RWPE1 (cell line): ENCODE data around the gene PAMR1.
"Not testable (repeated sequence)": the region's sequence is repeated elsewhere in the genome, so short reads cannot be mapped to it uniquely, and the experiment has no call there.

Source experiments
- CTCF ChIA-PET: fragments of 350-600 bp; sonication (Branson Sonifier 250); formaldehyde crosslinking; extraction: SDS; loops from one replicate; lab custom pipeline; 2021; lab: Yijun Ruan, JAX
- POLR2A ChIA-PET: fragments of 400-600 bp; formaldehyde crosslinking; extraction: SDS; loops from one replicate; lab custom pipeline; 2020; ENCODE audit warnings: antibody characterized with exemption; ENCODE audit not compliant: low non-redundant PET; lab: Yijun Ruan, JAX
- DNase-seq: peaks from one replicate; pipeline ENCODE4 v3.0.0; 2012; ENCODE audit warnings: low spot score
- H3K27ac ChIP-seq: fragments of 450-650 bp; 2 replicates; pipeline ENCODE4 v1.5.1; 2017
- CTCF ChIP-seq: fragments of 450-650 bp; conservative IDR thresholded peaks from 2 replicates; pipeline ENCODE4 v1.5.1; 2017; ENCODE audit warnings: low read depth, mild to moderate bottlenecking

Gene PAMR1

GRCh38 chr11:35553831-35554230 lies 28.4 kb upstream of the PAMR1 start:
- ChIA-PET CTCF (no interaction called here), POLR2A (no interaction called here)
- no peak overlapping the region for H3K27ac ChIP-seq
- TF ChIP-seq CTCF = no peak
- no peak for DNase-seq

- no peak overlapping the region for H3K27ac ChIP-seq
- DNase-seq = no peak
- CTCF ChIA-PET = no interaction called here
- POLR2A ChIA-PET = no interaction called here
- no peak for TF ChIP-seq CTCF
Measured at GRCh38 chr11:35553021-35553420, 27.6 kb upstream of the PAMR1 start.

DNA sequence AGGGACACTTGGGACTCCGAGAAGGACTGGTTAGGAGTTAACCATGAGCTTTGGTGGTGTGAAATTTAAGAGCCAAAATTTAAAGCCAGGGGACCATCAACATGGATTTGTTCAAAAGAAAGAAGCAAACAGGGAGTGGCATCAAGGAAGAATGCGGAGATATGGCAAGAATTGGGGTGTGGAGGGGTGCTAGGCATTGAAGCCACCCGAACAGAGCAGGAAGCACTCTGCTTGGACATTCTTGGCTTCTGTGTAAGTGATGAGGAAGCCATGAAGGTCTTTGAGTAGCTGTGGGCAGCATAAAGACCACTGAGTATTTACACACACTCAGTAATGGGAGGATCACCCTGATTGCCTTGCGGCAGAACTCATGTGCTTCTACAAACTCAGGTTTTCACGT lies 27.2 kb upstream of the PAMR1 start:
- no peak overlapping the region for H3K27ac ChIP-seq
- CTCF ChIA-PET = no interaction called here
- POLR2A ChIA-PET = no interaction called here
- no peak for TF ChIP-seq CTCF
- DNase-seq = no peak

GRCh38 chr11:35550374-35551036 lies 25.1 kb upstream of the PAMR1 start:
- H3K27ac ChIP-seq = no peak overlapping the region
- CTCF ChIA-PET = no interaction called here
- TF ChIP-seq CTCF = no peak
- no peak for DNase-seq
- POLR2A ChIA-PET = no interaction called here

GRCh38 chr11:35549787-35550186 lies 24.4 kb upstream of the PAMR1 start:
- TF ChIP-seq CTCF = no peak
- peak; percentile 59 for DNase-seq
- no peak overlapping the region; the same call in 1 of the 2 replicates for H3K27ac ChIP-seq
- POLR2A ChIA-PET = no interaction called here
- CTCF ChIA-PET = no interaction called here

DNA sequence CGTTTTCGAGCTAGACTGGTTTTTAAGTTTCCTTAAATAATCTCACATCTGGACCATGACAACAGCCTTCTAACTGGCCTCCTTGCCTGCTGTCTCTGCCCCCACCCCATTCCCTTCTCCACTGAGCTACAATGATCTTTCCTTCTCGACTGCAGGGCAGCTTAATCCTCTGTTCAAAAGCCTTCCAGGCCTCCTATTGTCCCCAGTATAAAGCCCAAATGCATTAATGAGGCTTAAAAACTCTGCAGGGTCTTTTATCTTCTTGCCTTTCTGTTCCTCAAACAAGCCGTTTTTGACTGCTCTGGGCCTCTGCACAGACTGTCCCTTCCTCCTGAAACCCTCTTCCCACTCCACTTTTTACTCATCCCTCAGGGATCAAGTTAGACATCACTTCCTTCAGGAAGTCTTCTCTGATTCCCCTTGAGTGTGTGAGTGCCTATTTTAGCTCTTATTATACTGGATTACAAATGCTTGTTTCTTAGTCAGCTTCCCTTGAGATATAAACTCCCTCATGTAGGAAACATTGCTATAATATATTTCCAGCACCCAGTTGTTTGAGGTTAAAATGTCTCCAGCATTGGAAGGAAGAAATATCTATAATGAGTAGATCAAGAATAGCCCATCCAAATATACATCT lies 23.6 kb upstream of the PAMR1 start:
- POLR2A ChIA-PET = no interaction called here

DNA sequence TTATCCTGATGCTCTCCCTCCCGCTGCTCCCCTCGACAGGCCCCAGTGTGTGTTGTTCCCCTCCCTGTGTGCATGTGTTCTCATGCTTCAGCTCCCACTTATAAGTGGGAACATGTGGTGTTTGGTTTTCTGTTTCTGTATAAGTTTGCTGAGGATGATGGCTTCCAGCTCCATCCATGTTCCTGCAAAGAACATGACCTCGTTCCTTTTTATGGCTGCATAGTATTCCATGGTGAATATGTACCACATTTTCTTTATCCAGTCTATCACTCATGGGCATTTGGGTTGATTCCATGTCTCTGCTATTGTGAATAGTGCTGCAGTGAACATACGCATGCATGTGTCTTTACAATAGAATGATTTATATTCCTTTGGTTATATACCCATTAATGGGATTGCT lies 22.6 kb upstream of the PAMR1 start:
- H3K27ac ChIP-seq, POLR2A ChIA-PET, DNase-seq, CTCF ChIA-PET: not testable (repeated sequence)

More for the DNA sequence above, 23.6 kb upstream of the PAMR1 start:
- DNase-seq = no peak
- H3K27ac ChIP-seq = no peak overlapping the region
- TF ChIP-seq CTCF = no peak
- CTCF ChIA-PET = no interaction called here
